Measurements from ENCODE around the gene ZNF436. TPM values are rescaled to one million over a fixed set of nuclear protein-coding genes. Genes with fewer than 3 reads are reported as not detected.

ZNF436 gene
- total and polyA plus RNA-seq, 2 of the 8 experiments (the other 6 are each of a cell fraction or from before 2014, with no cell fraction given): 0.65 to 1.8 TPM

DNA sequence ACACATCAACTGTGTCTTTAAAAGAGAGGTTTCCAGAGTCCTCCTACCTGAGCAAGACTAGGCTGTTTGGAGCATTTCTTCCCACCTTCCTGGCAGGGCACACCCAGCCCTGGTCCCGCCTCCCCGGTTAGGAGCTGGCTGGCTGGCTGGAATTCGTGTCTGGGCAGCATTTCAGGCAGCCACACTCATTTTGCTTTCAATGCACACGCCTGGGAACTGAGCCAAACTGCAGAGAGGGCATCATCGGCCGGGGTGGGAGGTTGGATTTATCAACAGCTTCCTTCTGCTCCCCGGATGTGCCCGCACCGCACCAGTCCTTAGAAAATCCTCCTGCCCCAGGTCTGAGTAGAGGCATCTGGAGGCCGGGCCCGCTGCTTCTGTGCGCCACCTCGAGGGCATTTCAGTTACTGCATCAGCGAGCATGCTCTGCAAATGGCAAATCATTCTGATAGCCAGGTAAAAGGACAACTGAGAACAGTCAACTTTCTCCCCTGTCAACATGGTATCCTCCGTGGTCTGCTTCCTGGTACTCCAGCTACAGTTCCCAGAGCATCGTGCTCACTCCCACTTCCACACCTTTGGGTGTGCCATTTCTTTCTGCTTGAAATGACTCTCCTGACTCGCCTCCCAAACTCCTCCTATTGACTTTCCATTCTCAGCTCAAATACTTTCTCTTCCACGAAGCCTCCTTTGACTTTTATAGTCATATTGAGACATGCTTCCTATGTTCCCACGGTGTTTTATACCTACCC, 34.3 kb upstream of the ZNF436 start:
- Histone ChIP-seq H3K27ac (ENCODE audit: low read depth, low read length) (no peak overlapping the region), H3K23me2 (ENCODE audit: low read depth, low read length) (no peaks in the 10 kb centered on the region), H2BK5ac (ENCODE audit: low read depth, low read length) (no peak overlapping the region), H3K4me3 (ENCODE audit: extremely low read depth in 1 of 4, insufficient read depth in 2 of 4, low read depth in 3 of 4, low read length in 4 of 4) (peak overlapping the region in 3 of 4 experiments; percentile 16 to 49 (median 29); a peak in 4 of 8 replicates), H2BK12ac (ENCODE audit: low read depth, low read length) (no peak overlapping the region), H3K14ac (ENCODE audit: insufficient read length) (no peak overlapping the region), H3K27me3 (replicated peaks in 1 of 4; ENCODE audit: control insufficient read depth in 3 of 4, extremely low read depth in 1 of 4, insufficient read depth in 3 of 4, low read length in 3 of 4) (peaks cover 15 to 95% (median 61%) of the 10 kb centered on the region in 4 experiments), H3K36me3 (ENCODE audit: control insufficient read depth in 2 of 4, insufficient read depth in 4 of 4, low read length in 3 of 4) (no peaks in the 10 kb centered on the region), H2BK15ac (ENCODE audit: low read length) (no peak overlapping the region), H3K79me2 (ENCODE audit: control insufficient read depth in 1 of 2, insufficient read depth in 2 of 2, low read length in 2 of 2) (no peaks in the 10 kb centered on the region), H2BK20ac (ENCODE audit: low read length) (no peak overlapping the region), H3K23ac (ENCODE audit: insufficient read length) (no peak overlapping the region), H4K91ac (replicated peaks; ENCODE audit: insufficient read length, low read length) (no peak overlapping the region), H2BK120ac (replicated peaks; ENCODE audit: low read depth, low read length) (no peak overlapping the region), H3K18ac (ENCODE audit: extremely low read depth, low read length) (no peak overlapping the region), H3K9ac (replicated peaks in 1 of 4; ENCODE audit: extremely low read depth in 1 of 4, low read depth in 3 of 4, low read length in 3 of 4) (no peak overlapping the region), H4K20me1 (replicated peaks in 1 of 2; ENCODE audit: control insufficient read depth in 1 of 2, insufficient read depth in 2 of 2, low read length in 2 of 2) (peaks cover 0 to 3% of the 10 kb centered on the region in 2 experiments), H3K4ac (replicated peaks; ENCODE audit: insufficient read length, low read depth, low read length) (no peak overlapping the region), H3K56ac (replicated peaks; ENCODE audit: insufficient read length, low read depth, low read length) (no peak overlapping the region), H3K4me2 (ENCODE audit: insufficient read depth in 1 of 2, low read depth in 2 of 2, low read length in 2 of 2) (peak overlapping the region; percentile 10 to 74; a peak in 3 of 4 replicates), H4K8ac (ENCODE audit: extremely low read depth, insufficient read depth, low read length) (no peak overlapping the region), H3K79me1 (ENCODE audit: low read depth, low read length) (no peaks in the 10 kb centered on the region), H3K4me1 (replicated peaks in 1 of 4; ENCODE audit: control insufficient read depth in 3 of 4, insufficient read depth in 4 of 4, low read length in 3 of 4) (peaks cover 0 to 4% (median 2%) of the 10 kb centered on the region in 4 experiments; a peak in 2 of 7 replicates), H2AK5ac (ENCODE audit: low read depth, low read length) (no peak overlapping the region), H4K5ac (ENCODE audit: insufficient read length, low read depth, low read length) (no peak overlapping the region), H3K9me3 (ENCODE audit: insufficient read depth in 2 of 2, low read depth in 1 of 2, low read length in 1 of 2) (no peaks in the 10 kb centered on the region), H2AFZ (ENCODE audit: low read length) (peak overlapping the region; percentile 76; the same call in 1 of the 2 replicates)
- POLR2A ChIA-PET (ENCODE audit: partially characterized antibody): interaction anchor here (1.2 to 1.7 kb wide), 3 partner anchors 13 to 60 kb away, joined by 4 to 8 read pairs (median 5); partner anchors contain the start of gene HNRNPR
- 17% methylated on average over 19 of the region's 19 CpGs; no CpG with 5 or more reads in 1 of the 2 experiments for WGBS, 2 experiments (ENCODE audit: extremely low coverage in 1 of 2, insufficient coverage in 1 of 2, insufficient read length in 1 of 2, insufficient replicate concordance in 2 of 2, low coverage in 1 of 2, low lambda C conversion rate in 2 of 2, missing lambda C conversion rate in 1 of 2)
- DNase-seq (ENCODE audit: low read depth in 1 of 2, low spot score in 2 of 2): peak; percentile 51 to 98
- FAIRE-seq: peak; percentile 86
- CTCF ChIA-PET (ENCODE audit: partially characterized antibody): interaction anchor here (0.6 to 3.7 kb wide), 48 partner anchors 8 to 349 kb away, joined by 3 to 44 read pairs (median 4); partner anchors contain the start of genes HNRNPR, RPL11, TCEA3 and ZNF436
- TF ChIP-seq SUZ12 (IDR thresholded peaks at IDR 0.05; ENCODE audit: low read length) (no peak), SIN3A (conservative IDR thresholded peaks at IDR 0.05 in 1 of 2, IDR thresholded peaks at IDR 0.05 in 1 of 2; ENCODE audit: low read depth in 1 of 2, low read length in 2 of 2) (0 out of 4 replicates have a peak, but pooled peaks of 1 of the 2 experiments have one; percentile 15), CTCF (IDR thresholded peaks at IDR 0.05; ENCODE audit: control extremely low read depth in 1 of 3, insufficient read depth in 1 of 3, low read depth in 1 of 3, low read length in 3 of 3) (peak; percentile 86 to 98 (median 90)), EZH2 (IDR thresholded peaks at IDR 0.05; ENCODE audit: low read depth, low read length, severe bottlenecking) (no peak), JUND (IDR thresholded peaks at IDR 0.05; ENCODE audit: low read length) (0 out of 2 replicates have a peak, but pooled peaks have one; percentile 54), TEAD4 (IDR thresholded peaks at IDR 0.05; ENCODE audit: low read depth, low read length) (0 out of 2 replicates have a peak, but pooled peaks have one; percentile 15), RXRA (IDR thresholded peaks at IDR 0.05; ENCODE audit: insufficient read depth, low read depth, low read length) (no peak), MAFK (IDR thresholded peaks at IDR 0.05; ENCODE audit: low read depth, low read length) (peak; percentile 8; the same call in 1 of the 2 replicates)
